ENCODE results near the gene ANK3. TPM values are rescaled to one million over a fixed set of nuclear protein-coding genes. Genes with fewer than 3 reads are reported as not detected.

Gene ANK3
- total and polyA plus RNA-seq, 2 donors: 10.9 to 86.9 TPM

- 61% methylated on average over 4 of the region's 4 CpGs for WGBS
- DNase-seq (ENCODE audit: extremely low spot score): no peak
- Histone ChIP-seq H3K4me1 (ENCODE audit: insufficient read depth) (no peaks in the 10 kb centered on the region), H3K4me3 (ENCODE audit: low read depth, low read length) (no peak overlapping the region), H3K36me3 (ENCODE audit: insufficient read depth) (no peaks in the 10 kb centered on the region), H3K27ac (ENCODE audit: low read depth) (no peak overlapping the region)
Measured at GRCh38 chr10:60098677-60099601, 290.7 kb downstream of the ANK3 start.

DNA sequence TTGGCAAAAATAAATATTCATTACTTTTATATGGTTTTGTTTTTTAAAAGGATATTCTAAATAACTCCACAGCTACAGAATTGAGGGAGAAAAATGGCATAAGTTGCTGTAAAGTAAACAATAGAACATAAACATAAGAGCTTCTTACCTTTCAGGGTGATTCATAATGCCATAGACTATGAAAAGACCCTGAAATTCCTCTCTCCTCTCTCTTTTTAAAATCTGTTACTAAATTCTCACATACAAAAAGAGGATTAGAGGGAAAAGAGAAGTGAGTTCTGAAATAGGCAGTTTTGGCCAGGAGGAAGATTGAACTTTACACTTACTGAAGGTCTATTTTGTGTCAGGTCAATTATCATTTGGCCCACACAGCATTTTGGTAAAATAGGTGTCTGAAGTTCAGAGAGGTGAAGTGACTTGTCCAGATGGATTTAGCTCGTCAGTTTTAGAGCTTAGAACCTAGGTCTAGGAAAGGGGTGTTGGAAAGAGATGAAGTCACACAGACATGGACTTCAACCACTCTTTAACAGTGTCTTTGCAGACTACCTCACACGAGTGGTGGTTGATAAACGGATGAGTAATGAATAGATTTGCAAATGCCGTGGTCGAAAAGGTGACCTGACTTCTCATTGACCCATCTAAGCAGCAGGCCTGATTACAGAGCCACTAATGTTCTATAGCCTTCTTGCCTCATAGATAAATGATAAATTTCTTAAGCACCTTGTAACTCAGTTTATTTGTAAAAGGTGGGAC lies 292.7 kb downstream of the ANK3 start:
- DNase-seq (ENCODE audit: extremely low spot score): no peak
- WGBS: 73% methylated on average over 5 of the region's 5 CpGs
- no peaks in the 10 kb centered on the region for H3K4me1 ChIP-seq (ENCODE audit: insufficient read depth)
- H3K27ac ChIP-seq (ENCODE audit: low read depth): no peak overlapping the region
- no peaks in the 10 kb centered on the region for H3K36me3 ChIP-seq (ENCODE audit: insufficient read depth)
- H3K4me3 ChIP-seq (ENCODE audit: low read depth, low read length): no peak overlapping the region

DNA sequence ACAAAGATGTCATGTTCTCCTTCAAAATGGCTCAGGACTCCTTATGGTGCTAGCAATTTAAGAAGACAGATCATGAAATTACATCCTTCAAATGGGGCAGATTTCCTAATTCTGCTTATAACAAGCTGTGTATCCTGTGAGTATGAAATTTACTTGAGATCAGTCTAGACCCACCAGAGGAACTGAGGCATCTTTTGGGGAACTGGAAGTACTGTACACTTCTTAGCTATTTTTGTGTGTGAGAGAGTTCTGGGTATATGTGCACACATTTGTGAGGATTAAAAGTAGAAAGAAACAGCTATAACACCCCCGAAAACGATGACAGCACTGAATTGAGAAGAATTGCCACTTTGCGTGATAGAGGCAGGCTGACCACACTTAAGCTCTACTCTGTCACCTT lies 296.4 kb downstream of the ANK3 start:
- no peaks in the 10 kb centered on the region for H3K36me3 ChIP-seq (ENCODE audit: insufficient read depth)
- DNase-seq (ENCODE audit: extremely low spot score): no peak
- WGBS: 88% methylated on average over 3 of the region's 3 CpGs

GRCh38 chr10:60086862-60087261 lies 302.8 kb downstream of the ANK3 start:
- no peaks in the 10 kb centered on the region for H3K4me1 ChIP-seq (ENCODE audit: insufficient read depth)
- WGBS: 81% methylated on average over 2 of the region's 2 CpGs
- H3K36me3 ChIP-seq (ENCODE audit: insufficient read depth): no peaks in the 10 kb centered on the region
- no peak for DNase-seq (ENCODE audit: extremely low spot score)
- no peak overlapping the region for H3K27ac ChIP-seq (ENCODE audit: low read depth)
- no peak overlapping the region for H3K4me3 ChIP-seq (ENCODE audit: low read depth, low read length)

More for the DNA sequence above, 296.4 kb downstream of the ANK3 start:
- no peak overlapping the region for H3K4me3 ChIP-seq (ENCODE audit: low read depth, low read length)
- no peaks in the 10 kb centered on the region for H3K4me1 ChIP-seq (ENCODE audit: insufficient read depth)
- H3K27ac ChIP-seq (ENCODE audit: low read depth): no peak overlapping the region

DNA sequence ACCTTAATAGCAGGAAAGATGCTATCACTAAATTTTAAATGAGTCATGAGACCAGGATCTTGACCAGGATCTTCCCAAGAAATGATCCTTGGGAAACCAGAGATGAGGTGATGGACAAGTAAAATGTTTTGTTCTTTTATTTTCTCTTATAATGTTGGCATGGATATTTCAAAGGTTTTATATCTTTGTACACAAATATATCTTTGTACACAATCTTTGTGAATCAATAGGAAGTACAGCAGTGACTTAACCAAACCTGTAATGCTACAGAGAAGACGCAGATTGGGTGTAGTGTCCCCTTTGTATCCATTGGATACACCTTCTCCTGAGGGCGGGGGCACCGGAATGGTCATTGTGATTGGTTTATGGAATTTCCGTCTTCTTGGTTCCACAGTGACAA lies 303.3 kb downstream of the ANK3 start:
- no peaks in the 10 kb centered on the region for H3K4me1 ChIP-seq (ENCODE audit: insufficient read depth)
- 97% methylated on average over 4 of the region's 4 CpGs for WGBS
- no peak overlapping the region for H3K4me3 ChIP-seq (ENCODE audit: low read depth, low read length)
- H3K27ac ChIP-seq (ENCODE audit: low read depth): no peak overlapping the region
- no peaks in the 10 kb centered on the region for H3K36me3 ChIP-seq (ENCODE audit: insufficient read depth)
- no peak for DNase-seq (ENCODE audit: extremely low spot score)

DNA sequence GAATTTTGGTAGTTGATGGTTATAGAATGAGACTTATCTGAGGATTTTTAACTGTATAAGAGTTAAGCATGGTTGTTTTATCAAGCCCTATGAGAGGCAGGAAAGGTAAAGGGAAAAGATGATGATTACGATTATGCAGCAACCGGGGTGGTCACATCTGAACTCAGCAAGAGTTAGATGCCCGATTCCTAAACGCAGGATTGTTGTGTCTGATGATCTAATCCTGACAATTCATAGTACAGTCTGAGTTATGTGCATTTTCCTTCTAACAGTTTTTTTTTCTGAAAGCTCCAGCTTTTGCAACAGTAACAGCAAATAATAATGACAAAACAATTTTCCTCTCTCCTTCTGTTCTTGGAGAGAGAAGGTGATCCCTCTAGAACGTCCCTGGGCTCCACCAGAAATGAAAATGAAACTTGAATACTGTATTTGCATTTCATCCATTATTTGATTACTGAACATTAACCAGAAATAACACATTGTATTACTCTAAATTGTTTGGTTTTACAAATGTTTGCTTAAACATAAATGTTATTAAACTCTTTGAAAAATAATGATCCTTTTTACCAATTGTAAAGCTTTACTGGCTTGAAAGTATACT lies 306.8 kb downstream of the ANK3 start:
- no peak for DNase-seq (ENCODE audit: extremely low spot score)
- no peaks in the 10 kb centered on the region for H3K4me1 ChIP-seq (ENCODE audit: insufficient read depth)
- WGBS: 70% methylated on average over 5 of the region's 5 CpGs
- no peaks in the 10 kb centered on the region for H3K36me3 ChIP-seq (ENCODE audit: insufficient read depth)
- H3K4me3 ChIP-seq (ENCODE audit: low read depth, low read length): no peak overlapping the region
- no peak overlapping the region for H3K27ac ChIP-seq (ENCODE audit: low read depth)

DNA sequence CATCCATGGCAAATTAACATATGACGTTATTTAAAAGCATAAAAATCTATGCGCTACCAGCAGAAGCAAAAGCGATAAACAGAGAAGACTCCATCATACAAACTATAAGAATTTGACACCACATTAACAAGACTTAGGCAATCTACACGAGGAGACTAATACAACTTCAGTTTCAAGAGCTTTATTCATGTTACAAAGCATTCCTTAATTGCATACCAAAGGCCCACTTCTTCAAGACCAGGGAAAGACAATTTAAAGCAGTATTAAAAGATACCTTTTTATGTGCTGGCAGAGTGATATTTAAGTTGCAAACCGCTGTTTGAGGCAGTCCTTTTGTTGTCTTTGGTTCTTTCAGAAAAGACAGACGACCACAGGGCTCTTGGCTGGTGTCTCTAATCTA lies 307.3 kb downstream of the ANK3 start:
- 76% methylated on average over 6 of the region's 6 CpGs for WGBS
- no peaks in the 10 kb centered on the region for H3K36me3 ChIP-seq (ENCODE audit: insufficient read depth)
- H3K27ac ChIP-seq (ENCODE audit: low read depth): no peak overlapping the region
- no peak for DNase-seq (ENCODE audit: extremely low spot score)
- no peaks in the 10 kb centered on the region for H3K4me1 ChIP-seq (ENCODE audit: insufficient read depth)
- no peak overlapping the region for H3K4me3 ChIP-seq (ENCODE audit: low read depth, low read length)

- Histone ChIP-seq H3K4me3 (ENCODE audit: low read depth, low read length) (no peak overlapping the region), H3K4me1 (ENCODE audit: insufficient read depth) (no peaks in the 10 kb centered on the region), H3K27ac (ENCODE audit: low read depth) (no peak overlapping the region), H3K36me3 (ENCODE audit: insufficient read depth) (peaks cover under 1% of the 10 kb centered on the region)
- 93% methylated on average over 11 of the region's 11 CpGs for WGBS
- DNase-seq (ENCODE audit: extremely low spot score): no peak
Measured at GRCh38 chr10:60073781-60074656, 315.7 kb downstream of the ANK3 start.

GRCh38 chr10:60073397-60073780 lies 316.3 kb downstream of the ANK3 start:
- DNase-seq (ENCODE audit: extremely low spot score): no peak
- no peak overlapping the region for H3K27ac ChIP-seq (ENCODE audit: low read depth)
- peaks cover 4% of the 10 kb centered on the region for H3K36me3 ChIP-seq (ENCODE audit: insufficient read depth)
- WGBS: 92% methylated on average over 4 of the region's 4 CpGs
- H3K4me1 ChIP-seq (ENCODE audit: insufficient read depth): no peaks in the 10 kb centered on the region
- no peak overlapping the region for H3K4me3 ChIP-seq (ENCODE audit: low read depth, low read length)

GRCh38 chr10:60069311-60069710 lies 320.4 kb downstream of the ANK3 start:
- DNase-seq (ENCODE audit: extremely low spot score): no peak
- Histone ChIP-seq H3K4me3 (ENCODE audit: low read depth, low read length) (no peak overlapping the region), H3K36me3 (ENCODE audit: insufficient read depth) (peaks cover 4% of the 10 kb centered on the region), H3K4me1 (ENCODE audit: insufficient read depth) (no peaks in the 10 kb centered on the region), H3K27ac (ENCODE audit: low read depth) (no peak overlapping the region)
- WGBS: 91% methylated on average over 2 of the region's 2 CpGs

DNA sequence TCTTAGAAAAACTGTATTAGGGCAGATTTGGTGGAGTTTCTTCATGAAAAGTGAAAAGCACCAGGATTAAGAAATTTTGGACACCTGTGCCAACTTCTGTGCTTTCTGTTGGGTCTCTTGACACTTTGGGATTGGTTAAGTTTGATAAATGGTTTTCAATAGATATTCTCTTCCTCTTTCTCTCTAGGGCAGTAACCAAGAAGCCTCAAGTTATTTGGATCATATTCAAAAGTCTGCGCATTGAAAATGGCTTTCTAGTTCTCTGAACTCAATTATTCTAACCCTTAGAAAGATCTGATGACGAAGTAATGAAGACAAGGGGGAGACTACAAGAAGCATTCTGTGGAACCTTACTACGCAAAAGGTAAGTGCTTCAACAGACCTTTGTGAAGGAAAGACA lies 339.3 kb downstream of the ANK3 start:
- no peak overlapping the region for H3K4me3 ChIP-seq (ENCODE audit: low read depth, low read length)
- WGBS: 93% methylated on average over 3 of the region's 3 CpGs
- H3K36me3 ChIP-seq (ENCODE audit: insufficient read depth): no peaks in the 10 kb centered on the region
- no peak overlapping the region for H3K27ac ChIP-seq (ENCODE audit: low read depth)
- DNase-seq (ENCODE audit: extremely low spot score): no peak
- H3K4me1 ChIP-seq (ENCODE audit: insufficient read depth): no peaks in the 10 kb centered on the region

DNA sequence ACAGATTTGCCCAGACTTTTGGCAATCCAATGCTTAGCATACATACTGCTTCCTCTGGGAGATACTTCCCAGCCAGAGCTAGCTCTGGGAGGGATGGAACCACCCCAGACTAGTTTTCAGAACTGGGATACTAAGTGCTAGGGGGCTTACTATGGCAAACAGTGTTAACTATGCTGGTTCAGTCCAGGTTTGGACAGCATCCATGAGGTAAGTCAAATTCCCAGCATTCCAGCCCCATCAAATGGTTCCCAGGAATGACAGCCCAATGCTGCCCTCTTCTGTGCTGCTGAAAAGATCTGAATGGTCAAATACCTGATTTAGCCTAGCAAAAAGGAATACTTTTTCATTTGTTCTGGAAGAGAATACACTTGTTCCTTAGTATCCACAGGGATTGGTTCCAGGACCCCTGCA lies 341.6 kb downstream of the ANK3 start:
- no peaks in the 10 kb centered on the region for H3K4me1 ChIP-seq (ENCODE audit: insufficient read depth)
- H3K4me3 ChIP-seq (ENCODE audit: low read depth, low read length): no peak overlapping the region
- no peaks in the 10 kb centered on the region for H3K36me3 ChIP-seq (ENCODE audit: insufficient read depth)
- no peak for DNase-seq (ENCODE audit: extremely low spot score)
- no peak overlapping the region for H3K27ac ChIP-seq (ENCODE audit: low read depth)

GRCh38 chr10:60045571-60045970 lies 344.1 kb downstream of the ANK3 start:
- H3K4me3 ChIP-seq (ENCODE audit: low read depth, low read length): no peak overlapping the region
- no peaks in the 10 kb centered on the region for H3K4me1 ChIP-seq (ENCODE audit: insufficient read depth)
- no peaks in the 10 kb centered on the region for H3K36me3 ChIP-seq (ENCODE audit: insufficient read depth)
- H3K27ac ChIP-seq (ENCODE audit: low read depth): no peak overlapping the region
- DNase-seq (ENCODE audit: extremely low spot score): no peak
